Common myeloid progenitor, CD34-positive (primary cell): Measurements from ENCODE around the gene SLC22A23.
"Not testable (repeated sequence)": the region's sequence is repeated elsewhere in the genome, so short reads cannot be mapped to it uniquely, and the experiment has no call there.

Source experiments
- CTCF ChIA-PET: fragments of 350-600 bp; sonication (Branson Sonifier 250); formaldehyde crosslinking; loops from one replicate; lab custom pipeline; 2021; ENCODE audit warnings: antibody characterized with exemption; lab: Charles Lee
- POLR2A ChIA-PET: fragments of 350-600 bp; sonication (Branson Sonifier 250); formaldehyde crosslinking; loops from one replicate; lab custom pipeline; 2021; ENCODE audit warnings: antibody characterized with exemption; lab: Charles Lee
- DNase-seq, 3 donors: peaks; one replicate each; pipeline versions ENCODE4 v3.0.0 to v3.0.0-alpha.2; 2013
- H3K27ac ChIP-seq, 2 experiments: 1 replicate in 1 of 2; 2 replicates in 1 of 2; pipeline ENCODE4 v1.7.0; 2013; ENCODE audit warnings: inconsistent platforms in 2 of 2, low read length in 2 of 2, mild to moderate bottlenecking in 2 of 2, low read depth in 1 of 2, moderate library complexity in 1 of 2; ENCODE audit not compliant: severe bottlenecking in 2 of 2, insufficient read depth in 1 of 2, poor library complexity in 1 of 2
- H3K27me3 ChIP-seq, 5 experiments: replicated peaks in 2 of 5; 1 replicate in 3 of 5; 2 replicates in 2 of 5; pipeline versions ENCODE4 v1.6.1 to v1.7.0; 2013; ENCODE audit warnings: low read length in 4 of 5, mild to moderate bottlenecking in 2 of 5, moderate library complexity in 2 of 5, inconsistent platforms in 1 of 5; ENCODE audit not compliant: insufficient read depth in 5 of 5, control insufficient read depth in 4 of 5
- H3K36me3 ChIP-seq, 4 experiments: 1 replicate in 2 of 4; 2 replicates in 2 of 4; pipeline versions ENCODE4 v1.6.1 to v1.7.0; 2013; ENCODE audit warnings: low read length in 3 of 4, control low read depth in 1 of 4, mild to moderate bottlenecking in 1 of 4; ENCODE audit not compliant: control insufficient read depth in 4 of 4, insufficient read depth in 4 of 4
- H3K4me1 ChIP-seq, 4 experiments: 1 replicate in 3 of 4; 2 replicates in 1 of 4; pipeline versions ENCODE4 v1.6.1 to v1.7.1; 2013; ENCODE audit warnings: low read length in 3 of 4, mild to moderate bottlenecking in 3 of 4, control low read depth in 1 of 4, inconsistent platforms in 1 of 4, moderate library complexity in 1 of 4; ENCODE audit not compliant: control insufficient read depth in 4 of 4, insufficient read depth in 4 of 4; ENCODE audit errors: control extremely low read depth in 1 of 4
- H3K4me3 ChIP-seq, 7 experiments: 1 replicate in 4 of 7; 2 replicates in 3 of 7; pipeline versions ENCODE4 v1.5.1 to v1.7.0; 2013; ENCODE audit warnings: mild to moderate bottlenecking in 7 of 7, low read length in 6 of 7, moderate library complexity in 6 of 7, inconsistent platforms in 2 of 7, low read depth in 2 of 7, control low read depth in 1 of 7; ENCODE audit not compliant: insufficient read depth in 4 of 7, control insufficient read depth in 1 of 7; ENCODE audit errors: extremely low read depth in 1 of 7
- H3K9me3 ChIP-seq, 5 experiments: 1 replicate in 4 of 5; 2 replicates in 1 of 5; pipeline versions ENCODE4 v1.6.1 to v1.7.1; 2013; ENCODE audit warnings: low read length in 4 of 5, mild to moderate bottlenecking in 2 of 5, inconsistent platforms in 1 of 5, low read depth in 1 of 5, moderate library complexity in 1 of 5; ENCODE audit not compliant: control insufficient read depth in 4 of 5, insufficient read depth in 2 of 5; ENCODE audit errors: control extremely low read depth in 1 of 5
- WGBS: methylation state at CpG from one replicate; pipeline ENCODE4 v1.1.5; 2013; ENCODE audit not compliant: insufficient coverage; 5-methylcytosine and 5-hydroxymethylcytosine counted together

Gene SLC22A23

GRCh38 chr6:3241745-3242144, 215.1 kb downstream of the SLC22A23 start:
- H3K9me3 ChIP-seq, H3K27ac ChIP-seq, DNase-seq, H3K36me3 ChIP-seq, H3K27me3 ChIP-seq, POLR2A ChIA-PET, H3K4me3 ChIP-seq: not testable (repeated sequence)
- peaks cover 0 to 14% (median 6%) of the 10 kb centered on the region in 4 experiments for H3K4me1 ChIP-seq
- no CpG with 5 or more reads among the region's 4 CpGs for WGBS
- CTCF ChIA-PET, result interaction anchor here (1.6 kb wide), 1 partner anchor 10 kb away, joined by 5 read pairs; no protein-coding TSS in a partner anchor

GRCh38 chr6:3240595-3240994, 216.3 kb downstream of the SLC22A23 start:
- no peak overlapping the region for H3K27ac ChIP-seq
- no peak overlapping the region for H3K4me3 ChIP-seq
- DNase-seq, result no peak
- ChIA-PET CTCF (interaction anchor here (1.1 to 1.5 kb wide), 3 partner anchors 11 to 98 kb away, joined by 3 to 10 read pairs (median 4); no protein-coding TSS in a partner anchor), POLR2A (no interaction called here)
- no peaks in the 10 kb centered on the region for H3K9me3 ChIP-seq
- WGBS, result 83% methylated on average over 3 of the region's 7 CpGs
- peaks cover 0 to 4% (median 0%) of the 10 kb centered on the region in 5 experiments for H3K27me3 ChIP-seq
- peaks cover 2 to 24% (median 10%) of the 10 kb centered on the region in 4 experiments for H3K4me1 ChIP-seq
- H3K36me3 ChIP-seq, result no peaks in the 10 kb centered on the region

DNA sequence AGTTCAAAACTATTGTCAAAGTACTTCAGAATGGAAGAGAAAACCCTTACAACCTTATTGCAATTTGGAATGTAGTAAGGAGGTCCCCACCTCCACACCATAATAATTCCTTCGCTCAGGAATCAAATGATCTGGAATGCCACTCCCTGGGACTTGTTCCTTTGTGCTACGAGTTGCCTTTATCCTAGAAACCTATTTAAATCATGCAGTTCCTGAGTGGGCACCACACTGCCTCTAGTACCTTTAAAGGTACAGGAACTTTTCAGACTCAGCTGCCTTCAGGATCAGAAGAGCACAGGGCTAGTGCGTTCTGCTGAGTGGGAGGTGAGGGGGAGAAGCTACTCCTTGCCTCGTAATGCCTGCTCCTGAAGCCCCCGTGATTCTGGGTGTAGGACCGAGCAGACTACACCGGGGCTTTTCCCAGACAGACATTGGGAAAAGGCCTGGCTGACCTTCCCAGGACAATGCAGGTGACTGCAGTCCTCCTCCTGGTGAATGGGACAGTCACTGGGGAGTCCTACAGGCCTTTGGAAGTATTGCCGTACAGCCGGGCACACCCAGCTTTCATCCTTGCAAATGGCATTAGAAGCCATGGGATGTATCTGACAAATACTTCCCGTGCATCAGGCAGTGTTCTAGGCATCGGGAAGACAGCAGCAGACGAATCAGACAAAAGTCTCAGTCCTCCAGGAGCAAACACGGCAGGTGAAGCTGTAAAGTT, 217.6 kb downstream of the SLC22A23 start:
- POLR2A ChIA-PET, result no interaction called here
- no peak for DNase-seq
- H3K36me3 ChIP-seq, result no peaks in the 10 kb centered on the region
- peaks cover 3 to 27% (median 11%) of the 10 kb centered on the region in 4 experiments for H3K4me1 ChIP-seq
- no peak overlapping the region for H3K27ac ChIP-seq
- 98% methylated on average over 13 of the region's 13 CpGs for WGBS
- H3K9me3 ChIP-seq, result no peaks in the 10 kb centered on the region
- CTCF ChIA-PET, result interaction anchor here (1.5 kb wide), 1 partner anchor 12 kb away, joined by 10 read pairs; no protein-coding TSS in a partner anchor
- peaks cover 0 to 9% (median 2%) of the 10 kb centered on the region in 5 experiments for H3K27me3 ChIP-seq
- H3K4me3 ChIP-seq, result no peak overlapping the region

- Histone ChIP-seq H3K36me3 (no peaks in the 10 kb centered on the region), H3K9me3 (no peaks in the 10 kb centered on the region), H3K4me1 (peaks cover 3 to 27% (median 11%) of the 10 kb centered on the region in 4 experiments), H3K27ac (no peak overlapping the region), H3K4me3 (peak overlapping the region in 1 of 7 experiments; percentile 4), H3K27me3 (peaks cover 6 to 15% (median 14%) of the 10 kb centered on the region in 5 experiments)
- WGBS, result 59% methylated on average over 20 of the region's 24 CpGs
- ChIA-PET CTCF (interaction anchor here (0.9 to 3.2 kb wide), 5 partner anchors 9 to 122 kb away, joined by 3 to 23 read pairs (median 3); no protein-coding TSS in a partner anchor), POLR2A (no interaction called here)
- DNase-seq, result peak in 2 of 3 donors; percentile 70 to 80
These were observed 218.8 kb downstream of the SLC22A23 start for GRCh38 chr6:3237761-3238662.

DNA sequence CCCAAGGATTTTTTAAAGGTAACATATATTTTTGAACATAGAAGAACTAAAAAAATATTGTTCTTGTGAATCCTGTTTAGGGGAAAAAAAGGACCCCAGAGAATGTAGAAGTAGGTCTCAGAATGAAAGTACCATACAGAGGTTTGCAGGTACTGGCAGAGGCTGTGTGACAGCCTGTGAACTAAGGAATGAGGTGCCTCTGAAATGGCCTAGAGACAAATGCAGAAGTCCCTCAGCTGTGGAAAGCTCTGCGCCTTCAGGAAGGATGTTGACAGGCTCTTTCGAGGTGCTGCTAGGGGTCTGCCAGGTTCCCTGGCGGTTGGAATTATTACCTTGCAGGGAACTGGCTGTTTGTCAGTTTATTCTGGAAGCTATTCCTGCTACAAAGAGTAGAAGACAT, 220.8 kb downstream of the SLC22A23 start:
- H3K9me3 ChIP-seq, result no peaks in the 10 kb centered on the region
- H3K4me3 ChIP-seq, result no peak overlapping the region
- no peaks in the 10 kb centered on the region for H3K36me3 ChIP-seq
- peaks cover 8 to 35% (median 26%) of the 10 kb centered on the region in 5 experiments for H3K27me3 ChIP-seq
- CTCF ChIA-PET, result interaction anchor here (1.3 to 3.2 kb wide), 3 partner anchors 10 to 110 kb away, joined by 3 to 23 read pairs (median 7); no protein-coding TSS in a partner anchor
- H3K4me1 ChIP-seq, result peaks cover 3 to 38% (median 20%) of the 10 kb centered on the region in 4 experiments
- WGBS, result 3% methylated on average over 3 of the region's 3 CpGs
- DNase-seq, result peak in 2 of 3 donors; percentile 46 to 58
- POLR2A ChIA-PET, result no interaction called here
- H3K27ac ChIP-seq, result no peak overlapping the region

- H3K27me3 ChIP-seq, result peaks cover 12 to 40% (median 30%) of the 10 kb centered on the region in 5 experiments
- peaks cover 3 to 39% (median 20%) of the 10 kb centered on the region in 4 experiments for H3K4me1 ChIP-seq
- CTCF ChIA-PET, result interaction anchor here (1.9 to 3.2 kb wide), 2 partner anchors 10 to 15 kb away, joined by 7 to 23 read pairs; no protein-coding TSS in a partner anchor
- POLR2A ChIA-PET, result no interaction called here
- H3K36me3 ChIP-seq, result no peaks in the 10 kb centered on the region
- H3K9me3 ChIP-seq, result no peaks in the 10 kb centered on the region
- DNase-seq, result peak in 1 of 3 donors; percentile 26
- WGBS, result 83% methylated on average over 1 of the region's 2 CpGs
- H3K27ac ChIP-seq, result no peak overlapping the region
- H3K4me3 ChIP-seq, result no peak overlapping the region
These were observed 221.4 kb downstream of the SLC22A23 start for GRCh38 chr6:3235486-3235885.
